ENCODE results near the gene LRRC38. TPM values are rescaled to one million over a fixed set of nuclear protein-coding genes. Genes with fewer than 3 reads are reported as not detected.

The LRRC38 gene
- total and polyA plus RNA-seq, 5 donors from 2014 or later: not detected

DNA sequence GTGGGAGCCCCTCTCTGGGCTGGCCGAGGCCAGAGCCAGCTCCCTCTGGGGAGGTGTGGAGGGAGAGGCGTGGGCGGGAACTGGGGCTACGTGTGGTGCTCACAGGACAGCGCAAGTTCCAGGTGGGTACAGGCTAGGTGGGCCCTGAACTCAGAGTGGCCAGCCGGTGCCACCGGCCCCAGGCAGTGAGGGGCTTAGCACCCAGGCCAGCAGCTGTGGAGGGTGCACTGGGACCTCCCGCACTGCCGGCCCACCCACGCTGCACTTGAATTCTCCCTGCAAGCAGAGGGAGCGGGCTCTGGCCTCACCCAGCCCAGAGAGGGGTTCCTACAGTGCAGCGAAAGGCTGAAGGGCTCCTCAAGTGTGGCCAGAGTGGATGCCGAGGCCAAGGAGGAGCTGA lies 83.3 kb downstream of the LRRC38 start:
- Mint-ChIP-seq H3K4me3 (no peak overlapping the region), H3K4me1 (no peaks in the 10 kb centered on the region), H3K36me3 (no peaks in the 10 kb centered on the region), H3K27ac (no peak overlapping the region), H3K9me3 (peaks cover 0 to 3% (median 0%) of the 10 kb centered on the region in 7 donors), H3K27me3 (peaks cover 5% of the 10 kb centered on the region)
- H3K4me3 ChIP-seq (ENCODE audit: low read depth, low read length): no peak overlapping the region
- no peaks in the 10 kb centered on the region for H3K27me3 ChIP-seq (ENCODE audit: control insufficient read depth, insufficient read depth, low read length)
- ATAC-seq (ENCODE audit: low read depth in 2 of 2) (no peak), DNase-seq (no peak)
- no peak overlapping the region for H3K27ac ChIP-seq (ENCODE audit: insufficient read depth, low read length, poor library complexity, severe bottlenecking)
- no peaks in the 10 kb centered on the region for H3K36me3 ChIP-seq (ENCODE audit: control insufficient read depth, insufficient read depth, low read length)
- H3K4me1 ChIP-seq (ENCODE audit: control insufficient read depth, insufficient read depth, low read length, poor library complexity, severe bottlenecking): no peaks in the 10 kb centered on the region
- H3K9me3 ChIP-seq (ENCODE audit: control insufficient read depth in 2 of 2, low read length in 2 of 2): no peaks in the 10 kb centered on the region

Other genes starting within 250 kb of the LRRC38 start
- not detected for gene PRAMEF8, start 228.9 kb downstream of the LRRC38 start, total RNA-seq
- not detected for gene PRAMEF8, start 228.9 kb downstream of the LRRC38 start, polyA plus RNA-seq
- not detected for gene PRAMEF33, start 210.5 kb downstream of the LRRC38 start, total RNA-seq
- gene PRAMEF33, start 210.5 kb downstream of the LRRC38 start, polyA plus RNA-seq: not detected
- not detected for gene PRAMEF15, start 198.4 kb downstream of the LRRC38 start, total RNA-seq
- not detected for gene PRAMEF15, start 198.4 kb downstream of the LRRC38 start, polyA plus RNA-seq
- not detected for gene PRAMEF14, start 166.9 kb downstream of the LRRC38 start, total RNA-seq
- gene PRAMEF14, start 166.9 kb downstream of the LRRC38 start, polyA plus RNA-seq: not detected
- gene PRAMEF19, start 142.1 kb downstream of the LRRC38 start, total RNA-seq: not detected
- gene PRAMEF19, start 142.1 kb downstream of the LRRC38 start, polyA plus RNA-seq: not detected
- not detected for gene PRAMEF17, start 124.4 kb downstream of the LRRC38 start, total RNA-seq
- not detected for gene PRAMEF17, start 124.4 kb downstream of the LRRC38 start, polyA plus RNA-seq
- gene PRAMEF20, start 103.6 kb downstream of the LRRC38 start, total RNA-seq: not detected
- not detected for gene PRAMEF20, start 103.6 kb downstream of the LRRC38 start, polyA plus RNA-seq
- not detected for gene PDPN, start 69.8 kb upstream of the LRRC38 start, total RNA-seq
- not detected for gene PDPN, start 69.8 kb upstream of the LRRC38 start, polyA plus RNA-seq
- 221 TPM for gene PRDM2, start 186.2 kb upstream of the LRRC38 start, total RNA-seq
- gene PRDM2, start 186.2 kb upstream of the LRRC38 start, polyA plus RNA-seq: 10 to 100 TPM; 16.8 to 20.9 (median 18.9) TPM